HG02798 (cell line): ENCODE data around the gene PNPLA1.

Experiments
- ATAC-seq: cut with Tn5 transposase; IDR thresholded peaks from one replicate; pipeline ENCODE4 v1.9.1; 2021; ENCODE audit warnings: mild to moderate bottlenecking; ENCODE audit not compliant: unreplicated experiment, poor library complexity

PNPLA1 gene

GRCh38 chr6:36269834-36270705 lies at the start of gene PNPLA1:
TSS of gene PNPLA1 (plus strand) at chr6:36270060. CDS start at chr6:36270460, 400 bp downstream.
- no peak for ATAC-seq

- ATAC-seq, result no peak
Measured at GRCh38 chr6:36220226-36220625, 49.6 kb upstream of the PNPLA1 start.

- ATAC-seq, result no peak
Measured at GRCh38 chr6:36221674-36222073, 48.2 kb upstream of the PNPLA1 start.

- ATAC-seq, result no peak
Measured at GRCh38 chr6:36222924-36223323, 46.9 kb upstream of the PNPLA1 start.

- ATAC-seq, result no peak
Measured at GRCh38 chr6:36223706-36224105, 46.2 kb upstream of the PNPLA1 start.

- no peak for ATAC-seq
Measured at GRCh38 chr6:36224918-36225461, 44.9 kb upstream of the PNPLA1 start.

GRCh38 chr6:36226438-36227047 lies 43.3 kb upstream of the PNPLA1 start:
- ATAC-seq, result no peak

GRCh38 chr6:36227379-36228228 lies 42.3 kb upstream of the PNPLA1 start:
- no peak for ATAC-seq

GRCh38 chr6:36229223-36229622 lies 40.6 kb upstream of the PNPLA1 start:
- no peak for ATAC-seq

- no peak for ATAC-seq
Measured at GRCh38 chr6:36230371-36230770, 39.5 kb upstream of the PNPLA1 start.

GRCh38 chr6:36232172-36232571 lies 37.7 kb upstream of the PNPLA1 start:
- ATAC-seq, result no peak

GRCh38 chr6:36235309-36235708 lies 34.6 kb upstream of the PNPLA1 start:
- no peak for ATAC-seq

- no peak for ATAC-seq
Measured at GRCh38 chr6:36235862-36236261, 34.0 kb upstream of the PNPLA1 start.

GRCh38 chr6:36239774-36240173 lies 30.1 kb upstream of the PNPLA1 start:
- ATAC-seq, result no peak

GRCh38 chr6:36241728-36242127 lies 28.1 kb upstream of the PNPLA1 start:
- no peak for ATAC-seq

GRCh38 chr6:36242161-36242560 lies 27.7 kb upstream of the PNPLA1 start:
- no peak for ATAC-seq

GRCh38 chr6:36242626-36243025 lies 27.2 kb upstream of the PNPLA1 start:
- ATAC-seq, result no peak

- no peak for ATAC-seq
Measured at GRCh38 chr6:36243562-36244212, 26.2 kb upstream of the PNPLA1 start.

- no peak for ATAC-seq
Measured at GRCh38 chr6:36244641-36245280, 25.1 kb upstream of the PNPLA1 start.
